ENCODE data around the gene SOX2. TPM values are rescaled to one million over a fixed set of nuclear protein-coding genes. Genes with fewer than 3 reads are reported as not detected.

SOX2 gene
- total RNA-seq, 4 donors from 2014 or later: 0.21 to 1.5 (median 0.63) TPM

- no peaks in the 10 kb centered on the region for H3K36me3 ChIP-seq
- WGBS: 2% methylated on average over 41 of the region's 65 CpGs
- H3K4me3 ChIP-seq: peak overlapping the region; percentile 58
- peaks cover 60% of the 10 kb centered on the region for H3K27me3 ChIP-seq
- H3K4me1 ChIP-seq: peaks cover 29% of the 10 kb centered on the region
- no peak for DNase-seq (ENCODE audit: low spot score in 2 of 2)
- TF ChIP-seq CTCF (IDR thresholded peaks at IDR 0.05) (no peak), EP300 (IDR thresholded peaks at IDR 0.05) (no peak), POLR2A (IDR thresholded peaks at IDR 0.05) (no peak), POLR2AphosphoS5 (IDR thresholded peaks at IDR 0.05) (no peak)
- no peaks in the 10 kb centered on the region for H3K9me3 ChIP-seq
- H3K27ac ChIP-seq: no peak overlapping the region
Measured at GRCh38 chr3:181695661-181696491, 15.8 kb upstream of the SOX2 start.

DNA sequence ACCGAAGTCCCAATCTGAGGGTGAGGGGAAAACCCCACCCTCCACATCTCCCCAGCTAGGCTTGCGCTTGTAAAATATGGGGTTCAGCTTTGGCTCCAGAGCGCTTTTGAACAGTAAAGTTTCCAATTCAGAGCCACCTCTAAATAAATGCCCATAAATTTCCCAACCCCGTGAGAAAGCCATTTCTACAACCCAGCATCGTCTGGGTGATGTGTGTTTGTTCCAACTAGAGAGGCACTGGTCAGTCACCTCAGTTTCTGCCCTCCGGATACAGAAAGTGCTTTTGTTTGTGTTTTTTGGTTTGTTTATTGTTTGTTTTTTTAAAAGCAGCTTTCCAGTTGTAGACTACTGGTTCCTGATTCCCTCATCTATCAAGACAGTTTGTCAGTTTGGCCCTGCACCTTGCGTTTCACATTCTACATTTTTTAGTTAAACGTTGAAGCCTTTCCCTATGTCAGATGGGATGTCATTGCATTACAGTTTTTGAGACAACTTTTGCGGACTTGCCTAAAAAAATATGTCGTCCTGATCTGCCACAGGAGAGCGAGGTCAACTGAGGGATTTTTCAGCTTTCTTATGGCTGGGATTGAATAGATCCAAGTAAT, 15.0 kb upstream of the SOX2 start:
- Histone ChIP-seq H3K27ac (no peak overlapping the region), H3K36me3 (no peaks in the 10 kb centered on the region), H3K4me3 (peak overlapping the region; percentile 58), H3K9me3 (no peaks in the 10 kb centered on the region), H3K4me1 (peaks cover 30% of the 10 kb centered on the region), H3K27me3 (peaks cover 68% of the 10 kb centered on the region)
- TF ChIP-seq POLR2AphosphoS5 (IDR thresholded peaks at IDR 0.05): no peak
- no peak for TF ChIP-seq CTCF (IDR thresholded peaks at IDR 0.05)
- TF ChIP-seq EP300 (IDR thresholded peaks at IDR 0.05): no peak
- no peak for TF ChIP-seq POLR2A (IDR thresholded peaks at IDR 0.05)
- WGBS: 36% methylated on average over 11 of the region's 11 CpGs
- DNase-seq (ENCODE audit: low spot score in 2 of 2): no peak

DNA sequence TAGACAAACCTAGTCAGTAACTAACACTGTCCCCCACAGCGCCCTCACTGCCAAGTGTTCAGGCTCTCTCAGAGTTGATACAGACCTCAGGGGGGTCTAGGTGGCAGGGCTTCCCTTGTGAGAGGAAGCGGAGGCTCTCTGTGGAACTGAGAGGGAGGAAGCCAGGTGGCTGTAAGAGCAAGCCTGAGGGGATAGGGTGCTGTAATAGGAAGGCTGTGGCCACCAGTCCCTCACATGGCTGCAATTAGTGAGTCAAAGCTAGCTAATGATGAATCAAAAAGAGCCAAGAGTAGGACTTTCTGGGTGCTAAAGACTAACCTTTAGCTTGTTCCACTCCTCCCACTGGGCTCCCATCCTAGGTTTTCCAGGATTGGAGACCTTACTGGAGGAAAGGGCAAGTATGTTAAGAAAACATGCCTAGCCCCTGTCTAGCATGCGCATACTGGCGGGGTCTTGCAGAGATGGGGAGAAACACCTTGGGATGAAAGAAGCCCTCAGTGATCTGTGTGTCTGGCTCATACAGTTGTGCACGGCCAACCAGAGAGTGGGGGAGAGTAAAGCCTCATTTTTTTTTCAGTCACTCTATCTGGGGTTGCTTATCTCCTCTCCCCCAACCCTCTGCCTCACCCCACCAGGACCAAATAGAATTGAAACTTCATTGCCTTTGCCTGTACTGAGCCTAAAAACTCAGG, 13.3 kb upstream of the SOX2 start:
- Histone ChIP-seq H3K36me3 (no peaks in the 10 kb centered on the region), H3K27ac (no peak overlapping the region), H3K27me3 (peaks cover 85% of the 10 kb centered on the region), H3K9me3 (no peaks in the 10 kb centered on the region), H3K4me1 (peaks cover 36% of the 10 kb centered on the region), H3K4me3 (no peak overlapping the region)
- no peak for TF ChIP-seq POLR2AphosphoS5 (IDR thresholded peaks at IDR 0.05)
- TF ChIP-seq POLR2A (IDR thresholded peaks at IDR 0.05): no peak
- TF ChIP-seq EP300 (IDR thresholded peaks at IDR 0.05): no peak
- no peak for TF ChIP-seq CTCF (IDR thresholded peaks at IDR 0.05)
- no peak for DNase-seq (ENCODE audit: low spot score in 2 of 2)
- 67% methylated on average over 5 of the region's 5 CpGs for WGBS

DNA sequence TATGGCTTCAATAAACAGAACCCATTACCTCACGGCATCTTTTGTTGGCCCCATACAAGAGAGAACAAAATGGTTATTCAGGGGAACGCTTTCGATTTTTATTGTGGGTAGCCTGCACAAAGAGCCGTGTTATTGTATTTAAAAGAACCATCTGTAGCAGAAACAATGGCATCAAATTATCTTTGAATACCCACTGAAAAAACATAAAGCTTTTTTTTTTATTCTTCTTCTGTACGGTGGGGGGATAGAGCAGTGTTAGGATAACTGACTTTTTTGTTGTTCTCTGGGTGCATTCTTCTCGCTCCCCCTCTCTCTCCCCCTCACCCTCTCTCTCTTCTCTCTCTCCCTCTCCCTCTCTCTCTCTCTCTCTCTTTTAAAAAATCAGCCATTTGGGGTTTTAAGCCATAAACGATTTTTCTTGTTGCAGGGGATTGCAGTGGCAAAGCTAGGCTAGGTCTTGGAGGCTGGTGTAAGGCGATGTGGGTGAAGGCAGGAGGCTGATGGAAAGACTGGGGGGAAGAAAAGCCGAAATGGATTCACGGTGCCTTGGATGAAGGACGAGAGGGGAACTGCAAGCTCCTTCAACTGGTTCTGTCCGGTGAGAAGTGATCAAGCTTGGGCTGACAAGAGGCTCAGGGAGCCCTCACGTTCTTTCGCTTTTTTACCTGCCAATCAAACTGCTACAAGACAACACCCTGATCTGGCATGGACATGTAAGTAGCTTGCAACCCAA, 12.4 kb upstream of the SOX2 start:
- 24% methylated on average over 14 of the region's 14 CpGs for WGBS
- H3K4me1 ChIP-seq: peaks cover 44% of the 10 kb centered on the region

DNA sequence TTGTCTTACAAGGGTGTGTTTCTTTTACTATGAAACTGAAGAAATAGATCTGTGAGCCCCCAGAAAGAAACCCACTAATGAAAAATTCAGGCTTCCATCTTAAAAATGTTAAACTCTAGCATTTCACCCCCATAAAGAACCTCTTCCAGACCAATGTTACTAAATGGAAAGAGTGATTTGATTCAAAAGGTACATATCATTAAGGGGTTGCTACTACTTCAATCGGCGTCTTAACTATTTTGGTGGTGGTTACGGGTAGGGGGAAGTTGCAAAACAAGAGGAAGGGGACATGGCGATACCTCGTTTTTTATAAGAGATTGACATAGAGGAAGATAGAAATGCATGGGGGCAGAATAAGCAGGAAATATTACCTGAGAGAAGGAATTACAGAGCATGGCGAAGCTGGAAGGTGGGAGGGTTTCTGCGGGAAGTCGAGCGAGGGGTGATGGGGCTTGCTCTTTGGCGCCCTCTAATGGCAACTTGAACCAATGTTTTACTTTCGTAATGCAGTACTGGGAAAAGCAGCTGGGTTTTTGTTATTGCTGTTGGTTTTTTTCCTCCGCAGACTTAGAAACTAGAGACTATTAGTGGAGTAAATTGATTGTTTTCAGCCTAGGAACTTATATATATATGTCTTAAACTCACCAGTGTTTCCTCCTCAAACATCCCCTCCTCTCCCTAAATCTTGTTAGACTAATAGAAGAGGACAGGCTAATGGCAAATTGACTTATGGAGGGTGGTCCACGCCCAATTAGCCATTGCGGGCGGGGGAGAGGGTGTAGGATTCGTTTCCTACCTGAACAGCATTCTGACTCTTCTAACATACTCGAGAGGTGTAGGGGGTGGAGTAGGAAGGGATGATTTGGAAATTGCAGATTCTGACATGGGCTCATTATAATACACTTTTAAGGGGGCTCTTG, 11.3 kb upstream of the SOX2 start:
- Histone ChIP-seq H3K36me3 (no peaks in the 10 kb centered on the region), H3K27ac (no peak overlapping the region), H3K4me3 (peak overlapping the region; percentile 19), H3K9me3 (no peaks in the 10 kb centered on the region), H3K4me1 (peaks cover 43% of the 10 kb centered on the region), H3K27me3 (peaks cover 98% of the 10 kb centered on the region)
- no peak for DNase-seq (ENCODE audit: low spot score in 2 of 2)
- TF ChIP-seq POLR2AphosphoS5 (IDR thresholded peaks at IDR 0.05) (no peak), EP300 (IDR thresholded peaks at IDR 0.05) (no peak), POLR2A (IDR thresholded peaks at IDR 0.05) (no peak), CTCF (IDR thresholded peaks at IDR 0.05) (peak; percentile 46 to 87)
- 13% methylated on average over 17 of the region's 17 CpGs for WGBS

More for the DNA sequence above, 12.4 kb upstream of the SOX2 start:
- TF ChIP-seq EP300 (IDR thresholded peaks at IDR 0.05): no peak
- no peaks in the 10 kb centered on the region for H3K9me3 ChIP-seq
- no peak overlapping the region for H3K4me3 ChIP-seq
- H3K36me3 ChIP-seq: no peaks in the 10 kb centered on the region
- H3K27me3 ChIP-seq: peaks cover 94% of the 10 kb centered on the region
- H3K27ac ChIP-seq: no peak overlapping the region
- DNase-seq (ENCODE audit: low spot score in 2 of 2): no peak
